Inflammatory macrophage treated with lipopolysaccharide for 4 hours (primary cell): Measurements from ENCODE around the gene C9orf152.
A peak's percentile ranks its signal among the peaks of the same experiment; 100 is the strongest.
"Not testable (repeated sequence)": the region's sequence is repeated elsewhere in the genome, so short reads cannot be mapped to it uniquely, and the experiment has no call there.

Experiments
- DNase-seq: peaks from one replicate; pipeline ENCODE4 v3.0.0-alpha.2; 2020

The C9orf152 gene

DNA sequence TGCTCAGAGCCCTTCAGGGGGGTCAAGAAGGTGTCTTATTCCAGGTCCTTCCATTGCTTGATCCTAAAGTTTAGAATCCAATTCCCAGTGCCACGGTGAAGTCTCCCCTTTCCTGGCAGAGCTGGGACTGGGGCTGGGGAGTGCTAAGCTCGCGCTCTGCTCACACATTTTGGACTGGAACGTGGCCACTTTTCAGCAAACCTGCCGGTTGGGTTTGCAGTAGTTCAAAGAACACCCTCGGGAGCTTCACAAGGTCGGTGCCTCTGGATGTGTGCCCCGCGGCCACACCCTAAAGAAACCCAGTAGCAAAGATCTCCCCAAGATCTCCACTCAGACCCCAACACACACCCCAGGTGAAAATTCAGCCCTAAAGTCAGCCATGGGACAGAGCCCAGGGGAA is at the start of gene C9orf152:
Gene C9orf152, minus strand, starts transcription at position 129 of the 400 bp plus-strand sequence. CDS start 580 bp downstream, outside the sequence.
- DNase-seq = no peak

GRCh38 chr9:110257097-110257841 is 49.3 kb upstream of the C9orf152 start:
- DNase-seq = peak; percentile 76

DNA sequence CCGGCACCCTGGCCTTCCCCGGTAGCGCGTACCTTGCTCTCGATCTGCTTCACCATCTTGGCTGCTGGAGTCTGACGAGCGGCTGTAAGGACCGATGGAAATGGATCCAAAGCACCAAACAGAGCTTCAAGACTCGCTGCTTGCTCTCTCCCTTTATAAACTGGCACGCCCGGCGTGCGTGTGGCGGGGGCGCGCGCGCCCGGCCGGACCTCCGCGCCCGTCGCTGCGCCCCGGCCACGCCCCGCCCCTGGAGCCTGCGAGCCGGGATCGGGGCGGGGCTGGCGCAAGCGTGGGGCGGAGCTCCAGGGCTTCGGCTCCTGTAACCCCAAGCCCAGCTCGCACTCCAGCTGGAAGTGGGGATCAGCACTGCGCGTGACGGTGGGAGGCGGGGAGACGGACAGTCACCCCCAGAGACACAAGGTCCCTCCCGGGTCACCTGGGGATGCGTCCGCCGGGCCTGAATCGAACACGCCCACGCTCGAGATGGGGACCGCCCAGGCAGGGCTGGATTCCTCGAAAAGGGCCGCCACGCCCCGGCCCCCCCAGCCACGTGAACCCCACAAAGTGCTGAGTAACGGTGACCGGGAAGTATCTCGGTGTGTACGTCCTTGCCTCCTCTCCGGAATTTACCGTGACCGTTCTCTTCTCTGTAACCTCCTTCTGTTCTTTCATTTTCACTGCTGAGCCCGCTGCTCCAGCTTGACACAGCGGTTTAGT is 48.6 kb upstream of the C9orf152 start, which contains the start of gene TXN:
Gene TXN, minus strand, starts transcription at position 128 of the 717 bp plus-strand sequence. Its CDS starts 72 bp downstream, at position 56.
- DNase-seq = peak; percentile 99

DNA sequence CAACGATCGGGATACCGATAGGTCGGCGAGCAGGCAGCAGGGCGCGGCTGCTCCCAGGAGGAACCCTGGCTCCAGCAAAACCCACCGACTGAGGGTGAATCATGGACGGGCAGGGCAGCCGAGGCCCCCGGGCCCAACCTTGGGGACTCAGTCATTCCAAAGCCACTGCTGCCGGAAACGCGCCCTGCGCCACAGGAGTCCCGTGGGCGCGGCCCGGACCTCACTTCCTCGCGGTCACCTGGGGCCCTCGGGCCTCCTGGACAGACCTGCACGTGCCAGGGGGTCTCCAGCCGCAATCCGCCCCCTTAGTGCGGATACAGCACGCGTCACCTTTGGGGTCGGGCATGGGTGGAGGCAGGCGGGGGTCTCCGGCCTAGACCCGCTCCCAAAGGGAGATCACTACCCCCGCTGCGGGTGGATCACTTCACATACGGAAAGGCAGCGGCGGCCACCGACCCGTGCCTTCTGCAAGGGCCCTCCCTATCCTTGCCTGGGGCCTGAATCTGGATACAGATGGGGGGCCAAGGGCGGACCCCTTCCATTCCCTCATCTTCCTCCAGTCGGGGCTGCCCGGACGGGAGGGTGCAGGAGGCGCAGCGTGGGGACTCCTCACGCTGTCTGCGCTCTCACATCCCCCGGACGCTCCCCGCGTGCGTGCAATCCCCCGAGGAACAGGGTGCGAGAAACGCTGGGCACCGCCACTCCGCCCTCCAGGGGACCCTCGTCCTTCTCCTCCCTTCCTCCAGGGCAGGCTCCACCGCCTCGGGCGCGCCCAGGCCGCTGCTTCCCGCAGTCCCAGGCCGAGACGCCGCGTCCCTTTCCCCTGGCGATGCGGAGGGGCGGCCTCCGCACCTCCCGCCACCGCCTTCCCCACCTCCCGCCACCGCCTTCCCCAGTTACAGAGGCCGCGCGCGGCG is 47.8 kb upstream of the C9orf152 start:
- peak; percentile 68 for DNase-seq

GRCh38 chr9:110255034-110255462 is 47.1 kb upstream of the C9orf152 start:
- no peak for DNase-seq

GRCh38 chr9:110254500-110254899 is 46.5 kb upstream of the C9orf152 start:
- no peak for DNase-seq

DNA sequence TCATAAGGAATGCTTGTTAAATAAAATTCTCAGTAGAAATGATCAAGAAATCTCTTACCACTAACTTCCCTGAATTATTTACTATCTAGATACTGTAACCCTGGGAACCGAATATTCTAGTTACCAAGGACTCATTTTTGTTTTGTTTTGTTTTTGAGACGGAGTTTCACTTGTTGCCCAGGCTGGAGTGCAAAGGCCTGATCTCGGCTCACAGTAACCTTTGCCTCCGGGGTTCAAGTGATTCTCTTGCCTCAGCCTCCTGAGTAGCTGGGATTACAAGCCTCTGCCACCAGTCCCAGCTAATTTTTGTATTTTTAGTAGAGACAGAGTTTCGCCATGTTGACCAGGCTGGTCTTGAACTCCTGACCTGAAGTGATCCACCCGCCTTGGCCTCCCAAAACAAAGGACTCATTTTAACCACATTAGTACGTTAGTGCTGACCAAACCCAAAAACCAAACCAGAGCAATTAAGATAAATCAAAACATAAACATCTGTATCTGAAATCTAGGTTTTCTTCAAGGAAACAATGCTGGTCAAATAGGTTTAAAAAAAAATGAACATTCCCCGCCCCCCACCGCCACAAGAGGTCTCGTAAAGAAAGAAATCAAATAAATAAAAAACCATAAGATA is 44.7 kb upstream of the C9orf152 start:
- DNase-seq = peak; percentile 63

DNA sequence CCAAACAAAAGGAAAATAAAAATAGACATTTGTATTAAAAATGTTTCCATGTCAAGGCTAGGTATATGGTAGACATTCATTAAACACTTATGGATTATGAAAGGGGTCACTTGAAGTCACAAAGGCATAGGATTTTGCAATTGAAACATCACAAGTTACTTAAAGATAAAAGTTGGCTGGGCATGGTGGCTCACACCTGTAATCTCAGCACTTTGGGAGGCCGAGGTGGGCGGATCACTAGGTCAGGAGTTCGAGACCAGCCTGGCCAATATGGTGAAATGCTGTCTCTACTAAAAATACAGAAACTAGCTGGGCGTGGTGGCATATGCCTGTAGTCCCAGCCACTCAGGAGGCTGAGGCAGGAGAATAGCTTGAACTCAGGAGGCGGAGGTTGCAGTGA is 43.8 kb upstream of the C9orf152 start:
- DNase-seq = not testable (repeated sequence)

DNA sequence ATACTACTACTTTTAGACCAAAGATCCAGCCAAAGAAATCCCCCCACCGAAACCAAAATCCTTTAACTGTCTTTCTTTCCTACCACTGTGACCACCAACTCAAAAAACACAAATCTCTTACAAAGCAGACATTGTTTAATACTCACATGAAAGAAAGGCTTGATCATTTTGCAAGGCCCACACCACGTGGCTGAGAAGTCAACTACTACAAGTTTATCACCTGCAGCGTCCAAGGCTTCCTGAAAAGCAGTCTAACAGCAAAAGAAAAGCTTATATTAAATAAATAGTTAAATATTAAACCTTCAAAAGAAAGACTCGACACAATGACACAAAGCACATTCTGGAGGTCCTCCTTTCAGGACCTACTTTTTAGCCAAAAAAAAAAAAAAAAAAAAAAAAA is 43.3 kb upstream of the C9orf152 start:
- no peak for DNase-seq

DNA sequence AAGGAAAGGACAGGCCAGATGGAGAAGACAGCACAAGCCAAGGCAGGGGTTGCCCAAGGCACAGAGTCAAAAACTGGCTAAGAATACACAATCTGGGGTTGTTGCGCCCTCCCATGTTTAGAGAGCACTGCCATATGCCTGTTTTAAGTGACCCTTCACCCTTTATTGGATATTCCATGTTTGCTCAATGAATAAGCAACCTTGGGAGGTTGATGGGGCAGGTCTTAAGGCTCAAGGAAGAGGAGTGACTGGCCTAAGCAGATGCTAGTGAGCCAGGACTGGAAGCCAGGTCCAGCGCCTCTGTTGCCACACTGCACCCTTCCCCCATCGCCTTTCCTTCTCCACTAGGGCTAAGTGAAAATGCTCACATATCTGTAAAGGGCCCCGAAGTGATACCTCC is 41.6 kb upstream of the C9orf152 start:
- DNase-seq = no peak

DNA sequence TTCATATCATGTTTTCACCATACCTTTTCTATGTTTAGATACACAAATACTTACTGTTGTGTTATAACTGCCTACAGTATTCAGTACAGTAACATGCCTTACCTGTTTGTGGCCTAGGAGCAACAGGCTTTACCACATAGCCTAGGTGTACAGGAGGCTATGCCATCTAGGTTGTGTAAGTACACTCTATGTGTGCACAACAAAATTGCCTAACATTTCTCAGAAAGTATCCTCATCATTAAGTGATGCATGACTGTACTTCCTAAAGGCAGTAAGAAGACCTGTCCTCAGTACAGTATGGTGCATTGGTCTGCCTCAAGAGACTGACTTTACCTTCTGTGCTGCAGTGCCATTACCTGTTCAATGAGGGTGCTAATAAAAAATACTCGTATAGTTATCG is 40.4 kb upstream of the C9orf152 start:
- DNase-seq = peak; percentile 39

GRCh38 chr9:110246214-110246613 is 38.3 kb upstream of the C9orf152 start:
- DNase-seq = no peak

DNA sequence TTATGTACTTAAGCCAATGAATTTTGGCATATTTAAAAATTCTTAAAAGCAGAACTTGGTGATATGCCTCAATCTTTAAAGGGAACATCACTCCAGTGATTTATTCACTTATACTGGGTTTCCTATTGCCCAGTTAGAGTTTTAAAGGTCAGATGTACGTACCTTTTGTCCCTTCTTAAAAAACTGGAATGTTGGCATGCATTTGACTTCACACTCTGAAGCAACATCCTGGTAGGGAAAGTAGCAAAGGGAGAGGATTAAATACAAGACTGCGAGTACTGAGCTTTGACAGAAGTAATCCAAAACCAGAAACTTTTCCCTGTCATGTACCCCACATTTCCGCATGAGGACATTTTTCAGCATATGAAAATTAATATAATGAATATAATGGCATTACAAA is 36.7 kb upstream of the C9orf152 start:
- DNase-seq = no peak

DNA sequence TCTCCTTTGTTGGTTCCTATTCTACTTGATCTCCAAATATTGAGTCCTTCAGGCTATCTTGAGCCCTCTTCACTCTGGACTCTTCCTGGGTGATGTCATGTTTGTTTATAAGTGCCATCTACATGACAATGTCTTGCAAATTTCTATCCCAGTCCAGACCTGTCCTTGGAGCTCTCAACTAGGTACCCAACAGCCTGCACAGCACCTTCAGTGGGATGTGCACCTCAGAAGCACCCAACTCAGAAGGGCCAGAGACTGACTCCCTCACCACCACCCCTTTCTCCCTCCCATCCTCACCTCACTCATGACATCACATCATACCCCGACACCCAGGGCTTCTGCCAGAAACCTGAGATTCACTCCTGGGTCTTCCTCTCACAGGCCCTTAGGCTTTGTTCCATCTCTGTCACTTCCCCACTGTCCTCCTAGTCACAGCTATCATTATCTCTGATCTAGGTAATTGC is 33.9 kb upstream of the C9orf152 start:
- DNase-seq = no peak

- no peak for DNase-seq
Observed at GRCh38 chr9:110241260-110241857, 33.4 kb upstream of the C9orf152 start.

DNA sequence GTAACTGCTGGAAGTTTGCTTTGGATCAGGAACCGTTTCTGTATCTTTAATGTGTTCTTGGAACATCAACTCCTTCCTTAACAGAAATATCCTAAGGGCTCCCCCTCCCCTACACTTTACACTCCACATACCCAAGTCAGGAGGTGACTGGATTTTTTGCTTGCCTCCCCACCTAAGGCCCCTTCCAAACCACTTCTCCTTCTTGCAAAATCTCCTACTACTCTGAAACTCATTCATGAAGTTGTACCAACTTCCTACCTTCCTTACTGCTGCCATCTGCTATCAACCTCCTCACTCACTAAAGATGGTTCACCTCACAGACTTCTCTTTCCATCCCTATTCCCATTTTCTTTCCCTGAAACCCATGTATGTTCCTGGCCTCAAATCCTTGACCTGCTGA is 32.2 kb upstream of the C9orf152 start:
- DNase-seq = no peak

DNA sequence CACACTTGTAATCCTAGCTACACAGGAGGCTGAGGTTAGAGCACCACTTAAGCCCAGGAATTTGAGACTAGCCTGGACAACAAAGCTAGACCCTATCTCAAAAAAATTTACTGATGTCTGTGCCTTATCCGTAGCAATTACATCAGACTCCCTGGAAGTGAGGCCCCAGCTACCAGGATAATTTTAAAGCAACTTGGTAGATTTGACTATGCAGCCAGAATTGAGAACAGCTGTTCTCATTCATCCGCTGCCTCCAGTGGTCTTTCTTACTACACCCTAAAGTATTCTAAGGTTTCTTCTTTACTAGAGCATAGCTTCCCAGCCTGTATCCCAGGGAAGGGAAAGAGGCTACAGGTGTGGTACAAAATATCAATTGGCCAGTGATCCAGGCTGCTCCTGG is 20.4 kb upstream of the C9orf152 start:
- no peak for DNase-seq

GRCh38 chr9:110224583-110224982 is 16.6 kb upstream of the C9orf152 start:
- no peak for DNase-seq

- no peak for DNase-seq
Observed at GRCh38 chr9:110220809-110221208, 12.8 kb upstream of the C9orf152 start.

DNA sequence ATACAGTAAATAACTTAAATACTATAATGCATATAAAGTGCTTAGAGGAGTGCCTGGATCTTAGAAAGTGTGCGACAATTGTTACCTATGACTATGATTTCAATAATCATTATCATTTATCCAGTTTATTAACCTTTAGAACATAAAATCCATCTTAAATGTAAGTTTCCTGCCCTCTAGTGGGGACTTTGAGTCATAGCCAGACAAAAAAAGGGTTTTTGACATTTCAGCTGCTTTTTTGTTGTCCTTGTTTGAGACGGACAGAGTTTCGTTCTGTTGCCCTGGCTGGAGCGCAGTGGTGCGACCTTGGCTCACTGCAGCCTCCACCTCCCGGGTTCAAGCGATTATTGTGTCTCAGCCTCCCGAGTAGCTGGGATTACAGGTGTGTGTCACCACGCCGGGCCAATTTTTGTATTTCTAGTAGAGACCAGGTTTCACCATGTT is 9.7 kb upstream of the C9orf152 start:
- peak; percentile 56 for DNase-seq

DNA sequence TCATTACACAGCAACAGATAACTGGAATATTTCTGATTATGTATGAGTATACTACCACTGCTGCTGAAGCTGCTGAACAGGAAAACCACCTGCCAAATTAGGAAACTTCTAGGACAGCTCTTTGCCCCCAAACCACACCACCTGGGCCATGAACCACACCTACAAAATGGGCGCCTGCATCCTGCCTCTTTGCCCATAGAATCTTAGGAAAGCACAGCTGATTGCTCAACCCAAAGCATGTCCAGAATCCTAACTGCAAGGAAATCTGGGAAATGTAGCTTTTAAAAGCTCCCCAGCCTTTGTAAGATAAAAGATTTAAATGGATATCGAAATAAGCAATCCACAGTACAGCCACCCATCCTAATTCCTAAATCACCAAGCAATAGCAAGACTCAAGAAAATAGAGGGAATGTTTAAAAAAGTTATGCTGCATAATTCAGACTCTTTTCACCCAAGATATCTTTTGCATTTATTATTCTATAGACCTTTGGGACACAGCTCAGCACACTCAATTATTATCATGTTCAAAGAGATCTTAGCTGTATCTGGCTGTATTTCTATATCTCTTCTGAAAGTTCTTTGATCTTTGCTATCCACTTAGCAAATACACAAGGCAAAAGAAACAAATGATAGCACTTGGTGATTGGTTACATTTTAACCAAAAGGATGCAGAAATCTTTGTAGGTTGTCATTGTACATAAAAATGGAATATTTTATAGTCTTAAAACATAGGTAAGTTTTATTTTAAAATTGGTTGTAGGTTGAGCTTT is 6.8 kb upstream of the C9orf152 start:
- DNase-seq = no peak
